Bone marrow (tissue), 2 donors: ENCODE results near the gene GALNTL6.

Experiments used
- DNase-seq, 2 donors: peaks; one replicate each; lab custom pipeline; 2025; lab: John Stamatoyannopoulos, UW

The GALNTL6 gene

GRCh38 chr4:172815499-172816164, 1002.4 kb downstream of the GALNTL6 start:
- DNase-seq = no peak

DNA sequence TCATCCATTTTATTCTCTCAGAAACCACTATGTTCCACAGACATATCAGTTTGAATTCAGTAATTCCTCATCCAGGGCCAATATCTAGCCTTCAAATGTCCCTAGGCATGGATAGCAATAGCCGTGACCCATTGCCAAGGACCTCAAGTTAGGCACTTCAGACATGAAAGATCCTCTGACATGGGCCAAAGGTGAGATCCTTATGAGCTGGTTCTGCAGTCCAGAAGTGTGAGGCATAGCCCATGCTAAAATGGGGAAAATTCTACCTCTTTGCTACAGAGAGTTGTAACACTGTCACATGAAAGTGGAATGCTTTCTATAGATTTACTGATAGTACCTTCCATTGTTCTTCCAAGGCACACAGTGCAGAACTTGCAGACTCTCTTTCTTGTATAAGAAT, 1005.7 kb downstream of the GALNTL6 start:
- DNase-seq = no peak

DNA sequence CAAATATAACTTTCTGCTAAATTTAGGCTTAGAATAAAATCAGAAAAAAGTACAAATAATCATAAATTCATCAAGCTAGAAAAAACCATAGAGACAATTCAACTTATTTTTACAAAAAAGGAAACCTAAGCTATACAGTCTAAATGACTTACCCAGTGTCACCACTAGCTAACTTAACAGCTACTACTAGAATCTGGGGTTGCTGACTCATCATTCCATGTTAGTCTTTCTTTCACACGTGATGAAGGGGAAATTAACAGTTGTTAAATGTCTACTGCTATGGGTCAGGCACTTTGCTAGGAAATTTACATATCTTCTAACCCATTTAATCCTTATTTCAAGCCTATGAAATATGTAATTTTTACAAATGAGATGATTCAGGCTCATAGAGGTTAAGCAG, 1006.1 kb downstream of the GALNTL6 start:
- no peak for DNase-seq

GRCh38 chr4:172822331-172822730, 1009.1 kb downstream of the GALNTL6 start:
- no peak for DNase-seq

GRCh38 chr4:172826346-172826745, 1013.1 kb downstream of the GALNTL6 start:
- DNase-seq = no peak

DNA sequence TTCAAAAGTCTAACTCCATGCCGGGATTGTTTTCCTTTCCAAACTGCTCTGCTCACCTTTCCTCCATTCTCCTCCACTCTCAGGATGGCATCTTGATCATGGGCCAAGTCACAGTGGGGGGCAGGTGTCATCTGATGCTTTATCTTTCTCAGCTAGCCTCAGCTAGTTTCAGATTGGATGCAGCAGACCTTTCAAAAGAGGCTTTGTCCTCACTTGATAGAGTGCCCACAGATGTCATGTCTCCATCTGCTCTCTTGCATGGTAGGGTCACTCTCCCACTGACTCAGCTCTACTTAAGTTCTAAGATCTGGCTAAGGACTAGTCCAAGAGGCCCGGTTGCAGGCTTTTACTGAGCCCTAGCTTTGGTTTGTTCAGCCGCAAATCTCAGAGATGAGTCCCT, 1013.7 kb downstream of the GALNTL6 start:
- DNase-seq = no peak

DNA sequence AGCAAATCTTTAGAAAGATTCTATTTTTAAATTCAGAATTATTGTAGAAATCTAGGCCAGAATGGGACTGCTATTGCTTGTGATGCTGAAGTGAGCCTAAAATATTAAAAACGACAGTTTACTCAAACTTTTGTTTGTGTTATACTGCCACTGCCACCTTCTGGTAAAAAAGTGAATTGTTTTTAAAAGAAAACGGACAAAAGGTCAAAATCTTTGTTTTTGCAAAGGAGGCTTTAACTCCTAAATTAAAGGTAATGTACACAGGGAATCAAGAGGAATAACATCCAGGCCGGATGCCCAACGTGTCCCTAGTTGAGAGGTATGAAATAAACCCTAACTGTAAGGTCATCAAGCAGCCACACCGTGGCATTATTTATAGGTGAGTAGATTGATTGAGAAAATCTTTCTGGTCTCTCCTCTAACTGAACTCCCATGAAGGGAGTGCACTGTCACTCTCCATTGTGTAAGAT, 1017.1 kb downstream of the GALNTL6 start:
- DNase-seq = no peak

GRCh38 chr4:172836661-172837060, 1023.5 kb downstream of the GALNTL6 start:
- no peak for DNase-seq

GRCh38 chr4:172838111-172838510, 1024.9 kb downstream of the GALNTL6 start:
- DNase-seq = no peak

- no peak for DNase-seq
Measured at GRCh38 chr4:172838943-172839342, 1025.7 kb downstream of the GALNTL6 start.

DNA sequence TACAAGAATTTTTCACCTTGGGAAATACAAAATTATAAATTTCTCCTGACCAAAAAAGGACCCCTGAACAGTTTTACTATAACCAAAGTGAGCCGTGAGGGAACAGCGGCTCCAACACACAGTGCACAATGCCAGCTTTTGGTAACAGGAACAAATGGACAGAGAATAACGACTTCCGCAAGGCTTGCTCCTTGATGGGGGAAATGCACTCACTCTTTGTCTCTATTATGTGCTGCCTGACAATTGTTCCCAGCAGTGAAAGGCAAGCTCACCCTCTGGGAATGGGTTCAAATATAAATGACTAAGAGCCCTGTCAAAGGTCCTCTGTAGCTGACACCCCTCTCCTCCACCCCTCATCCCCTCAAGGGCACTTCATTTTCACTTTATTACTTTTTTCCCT, 1029.6 kb downstream of the GALNTL6 start:
- DNase-seq = no peak

- DNase-seq = no peak
Measured at GRCh38 chr4:172843192-172843591, 1030.0 kb downstream of the GALNTL6 start.

DNA sequence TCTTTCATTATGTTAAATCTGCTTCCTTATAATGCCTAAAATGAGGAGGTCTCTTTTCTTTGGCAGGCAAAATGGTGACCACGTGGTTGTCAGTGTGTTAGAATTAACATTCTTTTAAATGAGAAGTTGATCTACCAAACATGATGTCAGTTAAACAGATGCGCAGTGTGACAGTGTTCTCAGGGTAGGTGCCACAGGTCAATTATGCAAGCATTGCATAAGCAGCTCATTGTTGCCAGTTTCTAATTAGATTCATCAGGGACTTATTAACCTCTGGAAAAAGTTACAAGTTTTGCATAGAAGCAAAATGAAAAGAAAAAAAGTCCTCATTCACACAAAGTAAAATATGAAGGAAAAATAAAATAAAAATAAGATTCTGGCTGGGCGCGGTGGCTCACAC, 1031.4 kb downstream of the GALNTL6 start:
- DNase-seq = no peak

DNA sequence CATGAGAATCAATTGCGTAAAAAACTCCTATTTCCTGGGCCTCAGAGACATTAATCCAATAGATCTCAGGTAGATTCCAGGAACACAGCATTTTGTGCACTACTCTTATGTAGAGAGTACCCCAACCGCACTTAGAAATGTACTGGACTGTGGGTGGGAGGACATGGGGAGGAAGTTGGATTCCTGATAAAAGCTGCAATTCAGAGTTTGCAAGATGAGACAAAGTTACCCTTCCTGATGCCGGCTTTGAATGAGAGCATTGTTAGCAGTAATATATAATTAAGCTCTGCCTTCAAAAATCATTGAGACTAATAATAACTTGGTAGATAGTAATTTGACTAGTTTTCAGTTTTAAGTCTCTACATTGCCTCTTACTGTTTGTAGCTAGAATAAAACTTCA, 1032.1 kb downstream of the GALNTL6 start:
- no peak for DNase-seq

GRCh38 chr4:172850838-172851237, 1037.6 kb downstream of the GALNTL6 start:
- no peak for DNase-seq

- no peak for DNase-seq
Measured at GRCh38 chr4:172851534-172851933, 1038.3 kb downstream of the GALNTL6 start.

DNA sequence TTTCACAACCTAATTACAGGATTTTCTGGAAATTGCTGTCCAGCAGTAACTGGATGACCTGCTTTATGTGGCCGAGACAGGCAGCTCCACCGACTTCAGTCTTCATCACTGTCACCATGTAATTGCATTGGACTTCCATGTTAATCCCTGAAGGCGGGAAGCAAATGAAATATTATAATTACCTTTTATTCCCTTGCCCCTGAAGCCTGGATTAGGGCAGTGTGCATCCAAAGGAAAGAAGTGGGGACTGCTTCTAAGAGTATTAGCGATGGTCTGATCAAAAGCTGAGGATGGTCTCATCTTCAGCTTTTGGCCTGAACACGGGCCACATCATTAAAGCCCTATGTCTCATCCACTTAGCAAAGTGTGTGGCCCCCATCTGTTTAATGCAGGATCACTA, 1043.8 kb downstream of the GALNTL6 start:
- no peak for DNase-seq

DNA sequence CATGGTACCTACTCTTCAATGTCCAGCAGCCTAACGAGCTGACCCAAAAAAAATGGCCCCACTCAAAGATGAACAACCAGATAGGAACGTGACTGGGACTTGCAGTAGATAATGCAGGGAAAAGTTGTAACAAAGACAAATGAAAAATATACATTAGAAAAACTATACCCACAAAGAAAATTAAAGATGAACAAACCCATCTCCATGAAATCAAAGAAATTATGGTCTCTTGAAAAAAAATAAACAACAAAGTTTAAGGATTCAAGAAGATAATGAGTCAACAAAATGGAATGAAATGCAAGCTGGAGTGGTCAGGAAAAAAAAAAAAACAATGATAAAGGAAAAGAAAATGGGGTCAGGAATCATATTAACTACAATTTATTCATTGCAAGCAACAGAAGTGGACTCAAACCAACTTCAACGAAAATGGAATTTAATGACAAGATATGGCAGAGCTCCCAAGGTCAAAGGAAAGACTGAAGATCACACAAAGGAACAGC, 1045.6 kb downstream of the GALNTL6 start:
- DNase-seq = no peak

DNA sequence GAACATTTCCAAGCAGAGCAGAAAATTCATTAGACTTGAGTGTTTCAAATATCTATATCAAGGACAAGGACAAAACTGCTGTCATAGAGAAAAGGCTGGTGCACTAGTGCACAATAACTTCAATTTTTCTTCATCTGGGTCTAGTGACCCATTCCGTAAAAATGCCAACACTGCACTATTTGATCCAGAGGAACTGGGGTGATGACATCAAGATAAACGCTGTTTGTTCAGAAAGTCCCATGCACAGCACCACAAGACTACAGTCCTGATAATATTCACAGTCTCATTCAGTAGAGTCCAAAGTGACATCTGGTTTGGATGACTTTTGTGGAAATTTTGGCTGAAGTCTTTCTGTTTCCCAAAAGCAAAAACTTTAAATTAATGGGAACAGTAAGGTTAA, 1051.9 kb downstream of the GALNTL6 start:
- no peak for DNase-seq

DNA sequence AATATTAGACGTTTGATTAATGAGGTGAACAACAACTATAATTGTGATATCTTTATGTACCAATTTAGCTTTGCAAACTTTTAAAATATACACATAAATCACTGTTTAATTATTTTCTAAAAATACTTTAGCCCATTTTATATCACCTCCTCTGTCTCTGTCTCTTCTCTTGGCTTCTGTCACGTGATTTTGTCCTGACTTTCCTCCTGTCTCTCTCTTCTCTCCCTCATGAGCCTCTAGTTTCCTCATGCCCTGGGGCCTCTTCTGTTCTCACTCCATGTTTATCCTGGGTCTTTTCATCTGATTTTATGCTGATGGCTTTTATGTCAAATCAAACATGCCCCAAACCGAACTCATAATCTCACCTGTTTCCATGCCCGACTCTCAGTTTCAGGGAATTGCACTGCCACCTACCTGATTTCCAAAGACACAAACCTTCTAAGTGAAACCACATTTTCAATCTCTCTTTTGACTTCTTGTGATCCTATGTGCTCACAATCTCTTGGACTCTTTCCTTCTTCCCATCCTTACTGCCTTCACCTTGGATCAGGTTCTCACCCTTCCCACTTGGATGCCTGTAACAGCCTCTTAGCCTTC, 1052.4 kb downstream of the GALNTL6 start:
- DNase-seq = no peak

DNA sequence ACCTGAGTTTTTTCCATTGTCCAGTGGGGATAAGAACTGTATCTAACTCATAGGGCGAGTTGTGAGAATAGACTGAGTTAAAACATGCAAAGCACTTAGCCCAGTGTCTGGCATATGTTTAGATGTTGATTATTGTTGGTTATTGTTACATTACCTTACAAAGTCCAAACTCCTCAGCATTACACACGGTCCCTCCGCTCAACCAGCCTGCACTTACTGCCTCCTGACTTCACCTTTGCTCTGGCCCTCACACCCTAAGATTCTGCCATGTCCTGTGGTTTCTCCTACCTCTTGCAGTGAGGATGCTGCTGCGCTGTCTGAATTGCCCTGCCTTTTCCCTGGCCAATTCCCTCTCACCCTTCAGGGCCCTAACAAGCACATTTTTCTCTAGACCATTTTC, 1053.2 kb downstream of the GALNTL6 start:
- DNase-seq = no peak

- DNase-seq = no peak
Measured at GRCh38 chr4:172867835-172868234, 1054.6 kb downstream of the GALNTL6 start.

- no peak for DNase-seq
Measured at GRCh38 chr4:172868271-172868670, 1055.1 kb downstream of the GALNTL6 start.
